ENCODE data around the gene KCNIP1.
"Not testable (repeated sequence)": the region's sequence is repeated elsewhere in the genome, so short reads cannot be mapped to it uniquely, and the experiment has no call there.

Gene KCNIP1

DNA sequence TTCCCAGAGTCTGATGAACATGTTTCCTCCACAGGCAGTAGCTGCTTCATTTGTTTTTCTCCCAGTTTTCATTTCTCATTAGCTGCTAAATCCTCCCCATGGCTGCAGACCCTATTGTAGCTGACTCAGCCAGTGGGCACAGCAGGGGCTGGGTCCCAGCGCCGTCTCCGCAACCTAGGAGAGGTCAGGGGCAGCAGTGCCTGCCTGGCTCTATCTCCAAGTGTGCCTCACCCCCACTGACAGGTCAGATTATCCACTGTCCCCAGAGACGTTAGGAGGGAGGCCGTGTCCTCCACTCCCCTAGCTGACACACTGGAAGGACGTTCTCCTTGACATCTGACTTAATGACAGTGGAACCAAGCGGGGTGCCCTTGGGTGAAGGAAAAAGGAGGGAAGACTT is 31.1 kb downstream of the KCNIP1 start:
- DNase-seq = no peak

DNA sequence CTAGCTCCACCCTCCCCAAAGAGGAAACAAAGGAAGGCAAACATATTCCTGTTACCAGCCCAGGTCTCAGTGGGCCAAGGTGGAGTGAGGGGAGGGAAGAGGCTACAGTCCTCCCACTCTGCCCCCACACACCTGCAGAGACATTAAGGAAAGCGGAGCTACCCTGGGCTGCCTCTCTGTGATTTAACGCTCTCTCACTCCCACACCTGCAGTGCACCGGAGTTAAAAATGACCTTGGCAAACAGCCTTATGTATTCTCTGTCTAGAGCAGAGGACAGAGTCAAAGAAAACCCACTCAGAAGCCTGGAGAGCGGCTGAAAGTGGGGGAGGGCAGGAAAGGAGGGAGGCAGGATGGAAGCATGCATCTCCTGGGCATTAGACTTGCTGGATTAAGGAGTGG is 32.7 kb downstream of the KCNIP1 start:
- DNase-seq = no peak

DNA sequence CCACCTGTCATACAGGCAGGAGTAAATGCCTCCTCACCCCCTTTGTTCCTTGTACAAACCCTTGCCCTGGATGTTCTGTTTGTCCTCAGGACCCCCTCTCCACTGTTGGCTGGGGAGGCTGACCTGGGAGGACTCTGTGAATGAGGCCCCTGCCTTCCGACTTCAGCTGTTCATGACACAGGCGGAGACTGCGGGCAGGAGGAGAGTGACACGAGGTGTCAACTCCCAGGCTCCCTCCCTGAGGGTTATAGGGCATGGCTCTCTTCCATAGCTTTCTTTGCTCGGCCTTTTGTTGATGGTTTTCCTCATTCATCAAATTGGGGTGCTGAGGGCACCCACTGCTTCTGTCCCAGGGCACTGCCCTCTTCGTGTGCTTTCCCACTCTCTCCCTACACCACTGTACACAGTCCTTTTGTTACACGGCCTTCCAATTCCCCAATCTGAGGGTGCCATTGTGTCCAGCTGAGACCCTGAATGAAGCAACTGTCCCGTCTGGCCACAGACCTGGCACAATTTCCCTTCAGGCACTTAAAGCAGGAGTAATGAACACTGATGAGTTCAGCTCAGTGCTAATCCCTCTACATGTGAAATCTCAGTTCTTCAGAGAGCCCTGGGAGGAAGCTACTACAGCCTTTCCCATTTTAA is 33.8 kb downstream of the KCNIP1 start:
- peak in 18 of 58 donors; percentile 17 to 63 (median 26) for DNase-seq

DNA sequence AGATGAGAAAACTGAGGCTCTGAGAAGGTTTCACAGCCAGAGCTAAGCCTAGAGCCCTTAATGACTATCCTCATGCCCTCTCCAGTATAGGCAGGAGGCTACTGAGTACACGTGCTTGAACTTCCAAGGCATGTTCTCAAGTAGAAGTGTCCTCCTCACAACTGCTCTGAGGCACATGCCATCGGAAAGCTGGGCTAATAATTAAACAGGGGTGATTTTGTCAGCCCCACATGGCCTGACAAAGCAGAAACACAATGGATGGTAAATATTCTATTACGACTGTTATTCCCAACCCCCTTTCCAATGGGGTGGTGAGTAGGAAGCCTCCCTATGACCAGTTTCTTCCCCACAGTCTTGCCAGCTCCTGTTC is 34.3 kb downstream of the KCNIP1 start:
- no peak for DNase-seq

DNA sequence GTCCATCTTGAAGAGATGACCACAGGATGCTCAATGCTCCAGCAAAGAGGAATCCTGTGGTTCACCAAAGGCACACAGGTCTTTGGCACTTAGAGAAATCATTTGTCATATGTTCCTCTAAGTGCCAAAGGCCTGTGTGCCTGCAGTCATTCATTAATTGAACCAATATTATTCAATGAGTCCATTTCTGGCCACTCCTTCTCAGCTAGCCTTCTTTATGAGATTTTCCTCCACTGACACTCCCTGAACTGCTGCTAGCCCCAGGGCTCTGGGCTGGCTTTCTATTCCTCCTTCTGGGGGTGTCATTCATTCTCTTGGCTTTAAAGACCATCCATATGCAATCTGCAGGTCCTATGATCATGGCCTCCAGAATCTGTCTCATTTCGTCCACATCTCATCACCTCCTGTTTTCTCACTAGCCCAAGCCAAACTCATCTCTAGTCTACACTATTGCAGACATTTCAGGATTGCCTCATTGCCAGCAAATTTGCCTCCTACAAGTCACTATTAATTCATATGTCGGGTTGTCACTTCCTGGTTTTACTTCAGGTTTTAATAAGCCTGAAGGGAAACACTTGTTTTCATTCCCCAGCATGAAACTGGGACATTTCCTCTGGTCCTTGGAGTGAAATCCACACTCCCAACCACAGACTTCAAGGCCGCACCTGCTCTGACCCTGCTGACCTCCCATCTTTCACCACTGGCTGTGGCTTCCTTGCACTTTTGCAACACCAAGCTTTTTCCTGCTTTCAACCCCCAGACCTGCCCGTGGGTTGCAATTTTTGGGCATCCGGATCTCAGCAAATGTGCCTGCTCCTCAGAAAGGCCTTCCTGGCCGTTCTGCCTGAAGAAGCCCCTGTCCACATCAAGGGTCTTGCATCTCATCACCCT is 35.1 kb downstream of the KCNIP1 start:
- no peak for DNase-seq

DNA sequence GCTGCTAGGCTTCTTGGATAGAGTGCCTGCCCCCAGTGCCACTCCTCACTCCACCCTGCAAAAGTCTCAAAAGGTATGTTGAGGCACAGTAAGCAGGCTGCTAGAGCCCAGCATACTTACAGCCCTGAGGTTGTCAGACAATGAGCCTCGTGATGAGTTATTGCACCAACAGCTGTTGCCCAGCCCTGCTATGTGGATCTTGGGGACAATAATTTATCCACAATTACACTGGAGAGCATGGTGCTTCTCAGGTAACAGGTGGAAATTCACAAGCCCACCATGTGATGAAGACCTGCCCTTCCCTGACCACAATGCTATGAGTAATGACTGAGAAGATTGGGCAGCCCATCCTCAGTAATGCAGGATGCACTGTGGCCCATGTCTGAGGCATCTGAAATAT is 36.5 kb downstream of the KCNIP1 start:
- no peak for DNase-seq

DNA sequence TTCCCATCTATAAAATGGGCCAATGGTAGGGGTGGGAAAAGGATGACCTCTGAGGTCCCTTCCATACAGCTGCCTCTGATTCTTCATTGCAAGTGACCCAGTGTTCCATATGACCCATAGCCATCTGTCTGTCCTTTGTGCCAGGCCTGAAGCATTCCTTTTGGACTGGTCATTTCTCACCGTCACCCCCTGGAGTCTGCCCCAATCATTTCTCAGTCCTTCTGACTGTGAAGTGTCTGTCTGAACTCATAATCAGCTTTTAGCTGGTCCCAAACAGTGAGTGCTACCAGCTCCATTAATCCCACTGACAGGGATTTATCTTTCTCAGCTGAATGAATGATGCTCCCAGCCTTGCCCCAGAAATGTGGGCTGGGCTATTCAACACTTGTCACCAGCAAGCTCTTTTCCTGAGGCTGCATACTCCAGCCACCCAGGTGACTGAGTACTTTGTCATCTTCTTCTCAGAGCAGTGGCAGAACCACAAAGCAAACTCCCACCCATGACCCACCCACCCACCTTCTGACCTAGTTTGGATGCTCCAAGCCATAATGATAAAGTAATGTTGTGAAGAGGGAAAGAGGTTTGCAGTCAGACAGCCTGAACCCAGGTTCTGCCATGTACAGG is 37.4 kb downstream of the KCNIP1 start:
- no peak for DNase-seq

DNA sequence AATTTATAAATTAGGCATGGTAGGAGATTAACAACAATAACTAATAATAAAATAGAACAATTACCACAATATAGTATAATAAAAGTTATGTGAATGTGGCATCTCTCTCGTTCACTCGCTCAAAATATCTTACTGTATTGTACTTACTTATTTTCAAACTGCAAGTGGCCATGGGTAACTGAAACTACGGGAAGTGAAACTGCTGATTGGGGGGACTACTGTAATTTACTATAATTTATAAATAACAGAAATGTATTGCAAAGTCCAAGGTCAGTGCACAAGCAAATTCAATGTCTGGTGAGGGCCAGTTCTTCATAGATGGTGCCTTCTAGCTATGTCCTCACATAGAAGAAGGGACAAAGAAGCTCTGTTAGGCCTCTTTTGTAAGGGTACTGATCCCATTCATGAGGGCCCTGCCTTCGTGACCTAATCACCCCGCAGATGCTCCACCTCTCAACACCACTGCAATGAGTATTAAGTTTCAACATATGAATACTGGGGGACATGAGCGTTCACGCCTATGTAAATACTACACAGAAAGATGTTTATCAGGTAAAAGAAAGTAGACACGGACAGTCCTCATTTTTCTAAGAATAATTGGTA is 39.0 kb downstream of the KCNIP1 start:
- no peak for DNase-seq

DNA sequence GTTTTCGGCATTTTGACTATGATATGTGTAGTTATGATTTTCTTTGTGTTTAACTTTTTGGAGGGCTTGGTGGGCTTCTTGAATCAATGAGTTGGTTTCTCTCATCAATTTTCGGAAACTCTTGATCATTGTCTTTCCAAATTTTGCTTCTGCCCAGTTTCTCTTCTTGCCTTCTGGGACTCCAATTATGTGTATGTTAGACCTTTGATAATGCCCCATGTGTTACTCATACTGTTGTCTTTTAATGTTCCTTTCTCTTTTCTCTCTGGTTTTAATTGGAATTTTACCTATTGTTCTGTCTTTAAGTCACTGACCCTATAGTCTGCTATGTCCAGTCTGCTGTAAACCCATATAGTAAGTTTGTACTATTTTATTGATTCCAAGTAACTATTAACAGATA is 41.5 kb downstream of the KCNIP1 start:
- DNase-seq = no peak

DNA sequence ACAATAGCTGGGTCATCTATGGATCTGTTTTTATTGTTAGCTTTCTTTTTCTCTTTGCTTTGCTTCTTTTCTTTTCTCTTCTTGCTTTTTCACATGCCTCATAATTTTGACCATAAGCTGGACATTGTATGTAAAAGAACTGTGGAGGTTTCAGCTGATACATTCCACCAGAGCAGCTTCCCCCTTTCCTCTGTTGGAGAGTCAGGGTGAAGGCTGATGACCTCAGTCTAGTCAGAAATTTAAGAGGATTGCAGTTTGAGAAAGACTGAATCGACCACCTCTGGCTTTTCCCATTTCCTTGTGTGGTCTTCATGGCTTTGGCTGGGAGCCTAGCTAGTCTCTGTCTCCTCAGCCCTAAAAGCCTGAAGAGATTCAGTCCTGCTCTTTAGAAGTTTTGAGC is 42.0 kb downstream of the KCNIP1 start:
- no peak for DNase-seq

DNA sequence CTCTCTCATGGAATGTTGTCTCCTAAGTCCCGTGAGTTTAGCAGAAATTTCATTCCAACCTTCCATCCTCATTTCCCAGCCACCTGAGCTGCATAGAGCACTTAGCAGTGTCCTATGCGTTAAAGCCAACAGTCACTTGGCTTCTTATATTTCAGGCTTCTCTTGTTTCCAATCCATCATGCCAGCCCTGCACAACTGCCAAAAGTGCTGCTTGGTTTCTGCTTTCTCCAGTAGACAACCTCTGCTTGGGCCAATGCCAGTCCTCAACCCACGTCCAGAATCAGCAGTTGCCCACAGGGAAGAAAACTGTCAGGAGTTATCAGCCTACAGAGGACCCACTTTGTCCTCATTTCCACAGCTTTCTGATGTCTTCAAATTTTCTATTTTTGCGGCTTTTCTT is 42.5 kb downstream of the KCNIP1 start:
- DNase-seq = no peak

DNA sequence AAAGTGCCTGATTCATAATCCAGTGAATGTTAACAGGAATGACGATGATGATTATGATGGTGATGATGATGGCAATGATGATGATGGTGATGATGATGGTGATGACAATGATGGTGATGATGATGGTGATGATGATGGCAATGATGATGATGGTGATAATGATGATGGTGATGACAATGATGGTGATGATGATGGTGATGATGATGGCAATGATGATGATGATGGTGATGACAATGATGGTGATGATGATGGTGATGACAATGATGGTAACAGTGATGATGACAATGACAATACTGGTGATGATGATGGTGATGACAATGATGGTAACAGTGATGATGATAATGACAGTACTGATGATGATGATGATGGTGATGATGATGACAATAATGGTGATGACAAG is 46.6 kb downstream of the KCNIP1 start:
- DNase-seq = not testable (repeated sequence)

DNA sequence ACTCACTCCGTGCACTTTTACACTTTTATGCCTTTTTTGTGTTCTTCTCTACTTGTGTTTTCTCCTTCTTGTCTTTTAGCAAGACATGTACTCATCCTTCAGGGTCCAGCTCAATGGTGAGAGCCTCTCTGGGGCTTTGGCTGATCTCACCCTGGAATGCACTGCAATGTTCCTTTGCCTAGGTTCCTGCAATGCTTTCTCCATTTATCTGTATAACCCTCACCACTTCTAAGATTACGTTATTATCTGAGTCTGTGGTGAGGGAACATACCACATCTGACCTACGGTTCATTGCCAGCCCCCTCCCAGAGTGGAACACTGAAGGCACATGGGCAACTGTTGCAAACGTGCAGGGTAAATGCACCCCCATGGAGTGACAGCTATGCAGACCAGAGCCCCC is 47.3 kb downstream of the KCNIP1 start:
- no peak for DNase-seq

DNA sequence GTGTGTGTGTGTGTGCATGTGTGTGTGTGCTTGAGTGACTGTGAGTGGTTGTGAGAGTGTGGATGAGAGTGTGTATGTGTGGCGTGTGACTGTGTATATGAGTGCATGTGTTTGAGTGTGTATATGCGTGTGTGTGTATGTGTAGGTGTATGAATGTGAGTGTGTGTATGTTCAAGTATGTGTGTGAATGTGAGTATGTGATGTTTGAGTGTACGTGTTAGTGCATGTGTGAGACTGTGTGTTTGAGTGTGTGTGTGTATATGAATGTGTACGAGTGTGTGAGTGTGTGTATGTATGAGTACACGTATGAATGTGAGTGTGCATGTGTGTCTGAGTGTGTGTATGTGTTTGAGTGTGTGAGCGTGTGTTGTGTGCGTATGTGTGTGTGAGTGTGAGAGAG is 47.8 kb downstream of the KCNIP1 start:
- DNase-seq = no peak

DNA sequence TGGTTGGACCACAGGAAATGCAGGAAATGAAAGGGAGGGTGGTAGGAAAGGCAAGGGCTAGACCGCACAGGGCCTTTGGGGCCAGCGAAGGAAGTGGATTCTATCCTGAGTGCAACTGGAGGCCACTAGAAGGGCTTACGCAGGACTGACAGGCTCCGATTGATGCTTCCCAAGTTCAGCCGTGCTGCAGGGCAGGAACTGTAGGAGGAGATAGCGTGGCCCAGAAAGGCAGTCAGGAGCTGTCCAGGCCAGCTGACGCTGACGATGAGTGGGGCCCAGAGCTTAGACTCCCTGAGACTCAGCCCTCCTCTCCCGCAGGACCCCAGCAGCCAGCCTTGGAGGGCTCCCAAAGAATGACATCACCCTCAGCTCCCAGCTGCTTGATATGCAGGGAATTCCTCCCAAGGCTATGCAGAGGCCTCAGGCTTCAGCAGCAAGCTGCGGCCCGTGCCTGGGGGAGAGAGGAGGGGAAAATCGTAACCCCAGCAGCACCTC is 48.8 kb downstream of the KCNIP1 start:
- peak in 54 of 58 donors; percentile 35 to 88 (median 72) for DNase-seq

DNA sequence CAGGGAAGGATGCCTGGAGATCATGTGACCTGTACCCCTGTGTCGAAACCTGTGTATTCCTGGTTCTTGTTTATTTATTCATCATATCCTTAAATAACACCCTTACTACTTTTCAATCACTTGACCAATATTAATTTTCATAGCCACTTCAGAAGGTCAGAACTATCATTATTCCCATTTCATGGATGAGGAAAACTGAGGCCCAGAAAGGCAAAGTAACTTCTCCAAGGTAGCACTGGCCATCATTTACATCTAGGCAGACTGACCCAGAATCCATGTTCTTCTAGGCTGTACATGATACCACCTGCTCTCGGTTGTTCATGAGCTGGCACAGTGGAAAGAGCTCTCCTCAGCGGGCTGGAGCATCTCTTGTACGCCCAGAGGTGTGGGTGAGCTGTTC is 49.4 kb downstream of the KCNIP1 start:
- DNase-seq = no peak

DNA sequence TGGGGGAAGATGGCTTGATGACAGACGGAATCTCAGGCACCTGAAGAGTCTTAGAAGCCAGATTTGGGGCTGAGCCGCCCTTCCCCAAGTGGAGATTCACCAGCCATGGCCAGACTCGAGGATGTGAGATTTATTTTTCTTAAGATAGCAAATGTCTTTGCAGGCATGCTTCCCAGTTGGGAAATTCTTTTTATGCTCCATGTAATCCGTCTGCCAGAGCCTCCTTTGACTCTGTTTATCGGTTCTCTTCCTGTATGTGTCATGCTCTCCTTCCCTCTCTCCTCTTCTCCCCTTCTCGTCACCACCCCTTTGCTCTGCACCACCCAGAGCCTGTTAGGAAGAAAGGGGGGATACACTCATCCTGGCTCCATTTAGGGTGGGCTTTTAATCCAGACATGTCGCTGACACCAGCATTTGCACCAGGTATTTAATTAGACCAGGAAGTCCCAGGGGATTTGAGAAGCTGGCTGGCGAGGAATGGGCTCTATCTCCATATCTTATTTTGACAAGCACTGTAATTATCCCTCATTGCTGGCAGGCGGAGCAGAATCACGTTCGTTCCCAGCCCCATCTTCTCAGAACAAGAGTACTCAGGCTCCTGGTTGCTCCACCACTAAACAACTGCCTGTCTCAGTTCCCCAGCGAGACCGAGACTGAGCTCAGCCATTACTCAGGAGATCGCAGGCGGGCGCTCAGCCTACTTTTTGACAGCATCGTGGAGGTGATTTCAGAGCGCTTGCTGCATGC is 50.9 kb downstream of the KCNIP1 start:
- peak in 21 of 58 donors; percentile 14 to 56 (median 30) for DNase-seq

DNA sequence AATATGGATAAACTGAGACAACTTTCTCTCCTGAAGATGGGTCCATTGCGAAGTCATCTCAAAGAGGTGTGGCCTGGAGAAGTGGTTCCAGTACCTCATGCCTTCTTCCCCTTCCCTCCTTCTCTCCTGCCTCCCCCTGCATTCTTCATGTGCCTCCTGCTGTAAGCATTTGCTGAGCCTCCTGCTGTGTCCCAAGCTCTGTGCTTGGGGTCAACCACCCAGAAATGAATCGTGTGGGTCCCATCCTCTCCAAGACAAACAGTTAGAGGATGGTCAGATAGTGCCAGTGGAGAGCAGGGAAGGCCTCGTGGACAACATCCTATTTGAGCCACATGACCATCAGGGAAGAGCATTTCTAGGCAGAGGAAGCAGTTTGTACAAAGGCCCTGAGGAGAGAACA is 53.5 kb downstream of the KCNIP1 start:
- no peak for DNase-seq

DNA sequence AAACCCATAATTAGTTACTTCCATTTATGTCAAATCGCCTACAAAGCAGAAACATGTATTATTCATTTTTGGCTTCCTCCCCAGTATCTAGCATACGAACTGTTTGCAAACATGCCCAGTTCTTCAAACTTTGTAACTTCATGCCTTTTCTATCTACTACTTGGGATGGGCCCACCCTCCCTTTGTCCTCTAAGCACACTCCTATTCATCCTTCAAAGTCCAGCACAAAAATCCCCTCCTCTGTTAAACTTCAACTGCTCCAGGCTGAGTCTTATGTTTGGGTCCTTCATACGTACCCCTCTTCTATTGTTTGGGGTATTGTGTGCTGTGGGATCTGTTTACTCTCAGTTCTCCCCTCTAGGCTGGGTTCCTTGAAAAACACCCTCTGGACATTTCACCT is 55.5 kb downstream of the KCNIP1 start:
- no peak for DNase-seq

DNA sequence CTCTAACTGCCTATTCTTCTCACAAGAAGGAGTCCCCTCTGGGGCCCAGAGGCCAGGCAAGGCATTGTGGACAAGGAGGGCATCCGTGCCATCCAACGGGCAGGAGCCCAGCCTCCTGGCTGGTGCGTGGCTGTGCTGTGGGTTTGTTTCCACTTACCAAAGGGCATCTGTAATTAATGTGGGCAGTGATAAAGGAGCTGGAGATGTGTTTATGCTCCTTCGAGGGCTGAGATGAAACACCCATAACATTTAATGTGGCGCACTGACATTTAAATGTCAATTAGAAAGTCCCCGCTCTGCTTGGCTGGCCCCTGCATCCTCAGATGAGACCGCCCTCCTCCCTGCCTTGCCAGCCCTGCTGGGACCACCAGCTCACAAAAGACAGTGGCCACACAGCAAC is 57.1 kb downstream of the KCNIP1 start:
- no peak for DNase-seq

Measured in anterior cingulate cortex (tissue), 58 donors.